H1 (cell line): Measurements from ENCODE around the gene PALD1. TPM values are rescaled to one million over a fixed set of nuclear protein-coding genes. Genes with fewer than 3 reads are reported as not detected.

Experiments used
- ASH2L ChIP-seq: fragments of 200-600, 300-600 bp; sonication (generic); IDR thresholded peaks from one replicate; pipeline ENCODE4 v1.7.1; 2017; ENCODE audit warnings: low read length
- ATF3 ChIP-seq: IDR thresholded peaks from 2 replicates; pipeline ENCODE4 v1.6.1; 2011; ENCODE audit warnings: low read depth, mild to moderate bottlenecking, low read length; ENCODE audit not compliant: insufficient read depth
- BCL11A ChIP-seq, 2 experiments: IDR thresholded peaks; one replicate each; pipeline ENCODE4 v1.6.1; 2011; ENCODE audit warnings: low read depth in 2 of 2, low read length in 2 of 2, mild to moderate bottlenecking in 2 of 2
- CEBPB ChIP-seq: IDR thresholded peaks from 2 replicates; pipeline ENCODE4 v1.6.1; 2012; ENCODE audit warnings: low read depth, low read length
- CHD1 ChIP-seq: IDR thresholded peaks from 2 replicates; pipeline ENCODE4 v1.6.1; 2012; ENCODE audit warnings: low read depth, low read length, improper control_type of control experiment
- EP300 ChIP-seq, 2 experiments: IDR thresholded peaks; 1 replicate in 1 of 2; 2 replicates in 1 of 2; pipeline ENCODE4 v1.6.1; 2011 to 2012; ENCODE audit warnings: low read depth in 2 of 2, low read length in 2 of 2, mild to moderate bottlenecking in 2 of 2, borderline replicate concordance in 1 of 2, inconsistent platforms in 1 of 2, moderate library complexity in 1 of 2
- EZH2 ChIP-seq: fragments of 200-600 bp; sonication (generic); IDR thresholded peaks from 2 replicates; pipeline ENCODE4 v1.7.1; 2012; ENCODE audit warnings: low read depth, mild to moderate bottlenecking, moderate library complexity, low read length, inconsistent platforms; ENCODE audit not compliant: severe bottlenecking
- GTF2F1 ChIP-seq: IDR thresholded peaks from 2 replicates; pipeline ENCODE4 v1.6.1; 2012; ENCODE audit warnings: low read depth, low read length, improper control_type of control experiment, borderline replicate concordance
- KDM1A ChIP-seq: fragments of 200-600, 300-600 bp; sonication (generic); IDR thresholded peaks from 2 replicates; pipeline ENCODE4 v1.7.1; 2016; ENCODE audit warnings: mild to moderate bottlenecking, low read length, borderline replicate concordance
- KDM4A ChIP-seq: IDR thresholded peaks from one replicate; pipeline ENCODE4 v1.7.1; 2012; ENCODE audit warnings: low read depth, mild to moderate bottlenecking, moderate library complexity, low read length, inconsistent platforms; ENCODE audit not compliant: severe bottlenecking
- KDM5A ChIP-seq: fragments of 200-600 bp; IDR thresholded peaks from 2 replicates; pipeline ENCODE4 v1.7.1; 2012; ENCODE audit warnings: mild to moderate bottlenecking, low read length, inconsistent platforms, mixed read lengths
- NANOG ChIP-seq: IDR thresholded peaks from 2 replicates; pipeline ENCODE4 v1.6.1; 2011; ENCODE audit warnings: low read length, low read depth, mild to moderate bottlenecking, inconsistent platforms; ENCODE audit not compliant: insufficient read depth, poor library complexity, severe bottlenecking
- NRF1 ChIP-seq: IDR thresholded peaks from 2 replicates; pipeline ENCODE4 v1.6.1; 2011; ENCODE audit warnings: mild to moderate bottlenecking, low read depth, low read length, improper control_type of control experiment
- POU5F1 ChIP-seq: IDR thresholded peaks from 2 replicates; pipeline ENCODE4 v1.6.1; 2011; ENCODE audit warnings: low read depth, mild to moderate bottlenecking, low read length, moderate library complexity
- RFX5 ChIP-seq: IDR thresholded peaks from 2 replicates; pipeline ENCODE4 v1.6.1; 2011; ENCODE audit warnings: low read depth, low read length, improper control_type of control experiment, borderline replicate concordance
- RNF2 ChIP-seq: fragments of 200-900, 300-1000 bp; sonication (generic); IDR thresholded peaks from 2 replicates; pipeline ENCODE4 v1.7.1; 2016; ENCODE audit warnings: borderline replicate concordance, low read depth, mild to moderate bottlenecking, antibody characterized with exemption, low read length; ENCODE audit not compliant: poor library complexity, severe bottlenecking; ENCODE audit errors: missing control alignments
- SIN3A ChIP-seq, 2 experiments: IDR thresholded peaks in 1 of 2; conservative IDR thresholded peaks in 1 of 2; 2 replicates each; pipeline ENCODE4 v1.6.1; 2011 to 2012; ENCODE audit warnings: low read length in 2 of 2, improper control_type of control experiment in 1 of 2, low read depth in 1 of 2, mild to moderate bottlenecking in 1 of 2
- SIRT6 ChIP-seq: IDR thresholded peaks from one replicate; pipeline ENCODE4 v1.7.1; 2012; ENCODE audit warnings: low read length, inconsistent platforms
- SIX5 ChIP-seq: IDR thresholded peaks from 2 replicates; pipeline ENCODE4 v1.6.1; 2011; ENCODE audit warnings: mild to moderate bottlenecking, low read depth, low read length
- SP4 ChIP-seq: IDR thresholded peaks from 2 replicates; pipeline ENCODE4 v1.6.1; 2012; ENCODE audit warnings: low read length, inconsistent platforms
- TAF1 ChIP-seq: IDR thresholded peaks from 2 replicates; pipeline ENCODE4 v1.6.1; 2011; ENCODE audit warnings: mild to moderate bottlenecking, low read depth, low read length
- TCF12 ChIP-seq: IDR thresholded peaks from 2 replicates; pipeline ENCODE4 v1.6.1; 2011; ENCODE audit warnings: low read depth, mild to moderate bottlenecking, low read length
- YY1 ChIP-seq: IDR thresholded peaks from 2 replicates; pipeline ENCODE4 v1.6.1; 2011; ENCODE audit warnings: low read depth, mild to moderate bottlenecking, low read length
- polyA plus RNA-seq, 7 experiments: library from polyadenylated mRNA; depleted of rRNA in 3 of 7; stranded (reverse) in 5 of 7; unstranded in 2 of 7; fragments of >200 nt in 5 of 7; fragments of 200-250 nt in 2 of 7; gene quantifications; 1 replicate in 5 of 7; 2 replicates in 1 of 7; 4 replicates in 1 of 7; pipeline versions ENCODE4 v1.2.1 to v1.2.3, GENCODE V29; 2011 to 2013; ENCODE audit warnings: missing spikeins in 2 of 7, mixed read lengths in 2 of 7
- total RNA-seq: library from RNA; stranded (reverse); fragmentation: NEBNext Ultra II Directional; extraction: Animal tissue kit (Norgen Biotek cat#: 25700); gene quantifications from 2 replicates; pipeline ENCODE4 v1.2.1, GENCODE V29; 2021

Gene PALD1
- total and polyA plus RNA-seq, 2 of the 8 experiments (the other 6 are each of a cell fraction or from before 2014, with no cell fraction given): 13.3 to 32.8 TPM

- TF ChIP-seq ATF3 (no peak), SIN3A (conservative IDR thresholded peaks at IDR 0.05 in 1 of 2, IDR thresholded peaks at IDR 0.05 in 1 of 2; ENCODE audit: low read depth in 1 of 2, low read length in 2 of 2) (no peak), POU5F1 (no peak), CEBPB (no peak), EZH2 (no peak), TCF12 (no peak), BCL11A (IDR thresholded peaks at IDR 0.05; ENCODE audit: low read depth in 2 of 2, low read length in 2 of 2) (no peak), KDM4A (no peak), RNF2 (no peak), YY1 (0 out of 2 replicates have a peak, but pooled peaks have one; percentile 35), ASH2L (no peak), RFX5 (no peak), CHD1 (no peak), SP4 (no peak), EP300 (IDR thresholded peaks at IDR 0.05; ENCODE audit: borderline replicate concordance in 1 of 2, low read depth in 2 of 2, low read length in 2 of 2) (no peak), NANOG (no peak), KDM5A (no peak), TAF1 (no peak), GTF2F1 (no peak), NRF1 (no peak), KDM1A (0 out of 2 replicates have a peak, but pooled peaks have one; percentile 16), SIX5 (no peak), SIRT6 (no peak)
Observed at GRCh38 chr10:70461397-70462348, 16.9 kb upstream of the PALD1 start (continued).
